ENCODE measurements around the gene NCAM1. TPM values are rescaled to one million over a fixed set of nuclear protein-coding genes. Genes with fewer than 3 reads are reported as not detected.

NCAM1 gene
- total and polyA plus RNA-seq, 7 donors = 0.46 to 124 (median 64.2) TPM

- Histone ChIP-seq H3K4me1 (no peaks in the 10 kb centered on the region), H3K36me3 (no peaks in the 10 kb centered on the region), H3K27me3 (no peaks in the 10 kb centered on the region), H3K9me3 (no peaks in the 10 kb centered on the region), H3K4me3 (no peak overlapping the region), H3K27ac (no peak overlapping the region)
- TF ChIP-seq POLR2A (IDR thresholded peaks at IDR 0.05) (no peak), EP300 (IDR thresholded peaks at IDR 0.05) (no peak)
- intact Hi-C loops (cut with DNase I) = loop anchor here (10.0 kb wide), 2 partner anchors 316 to 496 kb away; partner anchors contain the start of gene NCAM1
- no peak for DNase-seq
- 93 to 94% methylated on average over 2 of the region's 2 CpGs for WGBS, 2 donors
These were observed 320.0 kb downstream of the NCAM1 start for GRCh38 chr11:113281052-113281725.

GRCh38 chr11:113282898-113283437 is 321.7 kb downstream of the NCAM1 start:
- Histone ChIP-seq H3K4me3 (no peak overlapping the region), H3K4me1 (peaks cover 0 to 13% (median 13%) of the 10 kb centered on the region in 4 donors), H3K9me3 (no peaks in the 10 kb centered on the region), H3K27me3 (no peaks in the 10 kb centered on the region), H3K36me3 (no peaks in the 10 kb centered on the region), H3K27ac (no peak overlapping the region)
- intact Hi-C loops (cut with DNase I) = loop anchor here (10.0 kb wide), 2 partner anchors 318 to 498 kb away; partner anchors contain the start of gene NCAM1
- DNase-seq = no peak
- TF ChIP-seq, protein P1, sequence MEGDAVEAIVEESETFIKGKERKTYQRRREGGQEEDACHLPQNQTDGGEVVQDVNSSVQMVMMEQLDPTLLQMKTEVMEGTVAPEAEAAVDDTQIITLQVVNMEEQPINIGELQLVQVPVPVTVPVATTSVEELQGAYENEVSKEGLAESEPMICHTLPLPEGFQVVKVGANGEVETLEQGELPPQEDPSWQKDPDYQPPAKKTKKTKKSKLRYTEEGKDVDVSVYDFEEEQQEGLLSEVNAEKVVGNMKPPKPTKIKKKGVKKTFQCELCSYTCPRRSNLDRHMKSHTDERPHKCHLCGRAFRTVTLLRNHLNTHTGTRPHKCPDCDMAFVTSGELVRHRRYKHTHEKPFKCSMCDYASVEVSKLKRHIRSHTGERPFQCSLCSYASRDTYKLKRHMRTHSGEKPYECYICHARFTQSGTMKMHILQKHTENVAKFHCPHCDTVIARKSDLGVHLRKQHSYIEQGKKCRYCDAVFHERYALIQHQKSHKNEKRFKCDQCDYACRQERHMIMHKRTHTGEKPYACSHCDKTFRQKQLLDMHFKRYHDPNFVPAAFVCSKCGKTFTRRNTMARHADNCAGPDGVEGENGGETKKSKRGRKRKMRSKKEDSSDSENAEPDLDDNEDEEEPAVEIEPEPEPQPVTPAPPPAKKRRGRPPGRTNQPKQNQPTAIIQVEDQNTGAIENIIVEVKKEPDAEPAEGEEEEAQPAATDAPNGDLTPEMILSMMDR (IDR thresholded peaks at IDR 0.05) = no peak
- TF ChIP-seq POLR2A (IDR thresholded peaks at IDR 0.05) (no peak), POLR2AphosphoS5 (IDR thresholded peaks at IDR 0.05) (no peak), EP300 (IDR thresholded peaks at IDR 0.05) (no peak)
- 69 to 81% methylated on average over 3 of the region's 3 CpGs for WGBS, 2 donors

DNA sequence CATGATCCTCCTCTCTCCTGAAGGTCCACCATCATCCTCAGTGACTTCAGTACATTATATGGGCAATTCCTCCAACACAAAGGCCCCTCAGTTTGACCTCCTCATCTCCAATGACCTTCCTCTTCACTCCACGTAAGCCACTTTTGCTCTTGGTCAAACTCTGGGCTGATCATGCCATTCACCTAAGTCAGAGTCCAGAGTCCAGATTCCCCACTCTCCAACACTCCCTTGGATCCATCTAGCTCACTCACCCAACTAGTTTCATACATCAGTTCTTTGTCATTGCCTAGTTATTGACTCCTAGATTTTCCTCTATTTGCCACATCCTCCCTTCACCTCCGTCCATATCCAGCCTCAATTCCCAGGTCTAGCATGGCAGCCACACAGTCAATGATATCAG is 322.7 kb downstream of the NCAM1 start:
- no peaks in the 10 kb centered on the region for H3K27me3 ChIP-seq
- DNase-seq = no peak
- no peak overlapping the region for H3K4me3 ChIP-seq
- WGBS, 2 donors = 86 to 89% methylated on average over 2 of the region's 2 CpGs
- no peaks in the 10 kb centered on the region for H3K9me3 ChIP-seq
- H3K4me1 ChIP-seq = peaks cover 0 to 17% (median 17%) of the 10 kb centered on the region in 4 donors
- intact Hi-C loops (cut with DNase I) = loop anchor here (10.0 kb wide), 2 partner anchors 319 to 499 kb away; partner anchors contain the start of gene NCAM1
- no peak overlapping the region for H3K27ac ChIP-seq
- H3K36me3 ChIP-seq = no peaks in the 10 kb centered on the region
- TF ChIP-seq POLR2A (IDR thresholded peaks at IDR 0.05) = no peak
- TF ChIP-seq, protein P1 (IDR thresholded peaks at IDR 0.05) = no peak
- no peak for TF ChIP-seq POLR2AphosphoS5 (IDR thresholded peaks at IDR 0.05)
- no peak for TF ChIP-seq EP300 (IDR thresholded peaks at IDR 0.05)

GRCh38 chr11:113286009-113286408 is 324.8 kb downstream of the NCAM1 start:
- WGBS, 2 donors = 87 to 89% methylated on average over 3 of the region's 3 CpGs
- TF ChIP-seq, protein P1 (IDR thresholded peaks at IDR 0.05) = no peak
- TF ChIP-seq POLR2AphosphoS5 (IDR thresholded peaks at IDR 0.05) (no peak), POLR2A (IDR thresholded peaks at IDR 0.05) (no peak), EP300 (IDR thresholded peaks at IDR 0.05) (no peak)
- Histone ChIP-seq H3K4me3 (no peak overlapping the region), H3K27ac (no peak overlapping the region), H3K36me3 (no peaks in the 10 kb centered on the region), H3K9me3 (no peaks in the 10 kb centered on the region), H3K4me1 (peaks cover 0 to 17% (median 17%) of the 10 kb centered on the region in 4 donors), H3K27me3 (no peaks in the 10 kb centered on the region)
- intact Hi-C loops (cut with DNase I) = loop anchor here (5.0 to 10.0 kb wide), 3 partner anchors 169 to 501 kb away; partner anchors contain the start of gene NCAM1
- no peak for DNase-seq

Measured in sigmoid colon (tissue), 7 donors.